SKM-1 (cell line): ENCODE results near the gene INKA2.

ENCODE experiments used
- DNase-seq: peaks from one replicate; lab custom pipeline; 2025; ENCODE audit not compliant: unreplicated experiment; lab: John Stamatoyannopoulos, UW

The INKA2 gene

DNA sequence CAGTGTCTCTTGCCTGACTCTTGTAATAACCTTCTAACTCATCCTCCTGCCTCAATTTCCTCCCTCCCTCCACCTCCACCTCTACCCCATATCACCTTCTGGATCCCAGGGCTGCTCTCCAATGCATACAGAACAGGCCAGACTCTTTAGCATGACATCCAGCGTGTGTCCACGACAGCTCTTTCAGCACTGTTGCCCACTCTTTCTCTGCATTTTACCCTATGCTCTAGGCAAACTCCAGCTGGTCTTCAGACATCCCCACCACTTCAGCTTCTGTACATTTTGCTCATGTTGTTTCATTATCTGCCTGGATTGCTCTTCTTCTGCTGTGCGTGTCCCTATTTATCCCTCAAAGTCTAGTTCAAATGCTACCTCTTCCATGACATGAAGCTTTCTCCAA, 4.8 kb downstream of the INKA2 start:
- DNase-seq, result no peak

DNA sequence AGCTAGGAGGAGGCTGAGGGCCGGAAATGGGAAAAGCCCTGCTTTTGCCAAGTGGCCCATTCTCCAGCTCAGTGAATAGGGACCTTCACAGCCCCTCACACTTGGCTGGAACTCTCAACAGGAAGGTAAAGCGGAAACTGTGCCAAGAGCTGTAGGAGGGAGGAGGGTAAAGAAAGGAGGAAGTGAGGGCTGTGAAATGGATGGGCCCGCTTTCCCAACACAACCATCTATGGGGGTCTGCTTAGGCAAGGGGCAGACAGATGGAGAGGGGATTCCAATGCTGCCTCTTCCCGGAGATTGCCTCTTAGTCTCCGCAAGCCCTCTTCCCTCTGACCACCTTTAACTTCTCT, 5.2 kb downstream of the INKA2 start:
- DNase-seq, result peak; percentile 82

DNA sequence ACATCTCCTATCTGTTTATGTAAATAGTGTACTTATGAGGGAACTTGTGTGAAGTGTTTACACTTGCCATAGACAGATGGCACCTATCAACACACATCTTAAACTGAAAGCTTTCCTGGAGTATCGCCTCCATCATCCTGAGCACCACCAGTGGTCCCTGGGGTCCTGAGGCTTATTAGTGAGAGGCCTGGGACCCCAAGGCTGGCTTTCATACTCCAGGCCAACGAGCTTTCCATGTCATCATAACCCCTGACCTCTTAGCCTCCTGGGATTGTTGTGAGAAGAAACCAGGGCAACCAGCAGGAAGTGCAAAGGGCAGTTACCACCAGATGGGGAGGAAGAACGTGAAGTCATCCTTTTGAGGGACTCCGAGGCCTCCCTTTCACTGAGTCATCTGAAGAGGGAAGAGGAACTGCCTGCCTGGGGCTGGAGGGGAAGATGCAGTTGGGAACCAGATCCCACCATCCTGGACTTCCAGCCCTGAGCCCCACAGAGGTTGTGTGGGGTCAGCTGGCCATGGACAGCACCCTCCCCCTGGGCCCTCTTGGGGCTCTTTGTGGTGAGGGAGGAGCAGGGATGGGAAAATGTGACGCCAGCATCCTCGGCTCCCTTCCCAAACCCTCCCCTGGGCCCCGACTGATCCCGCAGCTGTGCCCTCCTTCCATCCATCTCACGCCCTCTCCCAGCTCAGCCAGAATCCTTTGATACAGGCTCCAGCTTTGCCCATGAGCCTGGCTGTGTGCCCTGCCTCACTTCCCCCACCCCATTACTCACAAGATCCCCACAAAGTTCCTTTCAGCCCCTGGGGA, 5.8 kb downstream of the INKA2 start:
- DNase-seq, result peak; percentile 95

DNA sequence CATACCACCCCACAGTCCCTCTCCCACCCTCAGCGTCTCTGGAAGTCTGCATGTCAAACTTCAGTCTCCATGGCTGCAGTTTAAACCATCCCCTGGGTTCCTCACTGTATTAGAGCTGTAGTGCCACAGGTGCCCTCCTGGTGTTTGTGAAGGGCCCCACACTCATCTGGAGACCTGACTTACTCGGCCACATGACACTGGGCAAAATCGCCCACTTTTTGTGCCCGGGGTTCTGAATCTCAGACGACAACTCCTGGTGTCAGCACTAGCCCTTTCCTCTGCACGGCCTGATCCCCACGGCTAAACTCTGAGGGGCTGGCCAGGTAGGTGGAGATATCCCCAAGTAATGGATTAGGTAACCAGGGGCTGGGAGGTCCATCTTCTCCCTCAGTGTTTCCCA, 6.5 kb downstream of the INKA2 start:
- DNase-seq, result no peak

DNA sequence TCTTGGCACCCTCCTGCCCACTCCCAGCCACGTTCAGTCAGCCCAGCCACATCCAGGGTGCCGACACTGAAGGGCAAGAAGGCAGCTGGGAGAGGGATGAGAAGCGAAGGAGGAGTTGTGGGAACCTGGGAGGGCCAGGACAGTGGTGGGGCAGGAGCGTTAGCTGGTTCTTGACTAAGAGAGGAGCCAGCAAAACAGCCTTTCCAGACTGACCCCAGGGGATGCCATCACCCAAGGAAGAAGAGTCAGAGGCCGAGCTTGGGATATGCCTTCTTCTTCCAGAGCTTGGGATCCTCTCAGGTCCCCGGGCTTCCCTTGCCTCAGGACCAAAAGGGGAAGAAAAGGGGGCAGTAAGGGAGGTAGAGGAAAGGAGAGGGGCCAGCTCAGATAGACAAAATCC, 7.2 kb downstream of the INKA2 start:
- no peak for DNase-seq

DNA sequence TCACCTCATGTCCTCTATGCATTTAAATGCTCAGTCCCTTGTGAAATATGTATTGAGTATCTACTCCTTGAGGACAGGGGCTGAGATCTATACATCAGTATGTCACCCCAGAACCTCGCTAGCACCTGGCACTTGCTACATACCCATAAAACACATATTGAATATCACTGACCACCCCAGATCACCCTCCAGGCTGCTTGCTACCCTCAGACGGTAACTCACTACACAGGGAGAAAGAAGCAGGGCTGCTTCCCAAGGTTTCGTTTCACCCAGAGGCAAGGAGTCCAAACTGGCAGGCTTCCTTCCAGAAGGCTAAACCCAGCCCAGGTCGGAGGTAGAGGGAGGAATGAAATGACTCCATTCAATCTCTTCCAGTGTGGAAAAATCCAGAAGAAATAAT, 8.5 kb downstream of the INKA2 start:
- DNase-seq, result no peak

DNA sequence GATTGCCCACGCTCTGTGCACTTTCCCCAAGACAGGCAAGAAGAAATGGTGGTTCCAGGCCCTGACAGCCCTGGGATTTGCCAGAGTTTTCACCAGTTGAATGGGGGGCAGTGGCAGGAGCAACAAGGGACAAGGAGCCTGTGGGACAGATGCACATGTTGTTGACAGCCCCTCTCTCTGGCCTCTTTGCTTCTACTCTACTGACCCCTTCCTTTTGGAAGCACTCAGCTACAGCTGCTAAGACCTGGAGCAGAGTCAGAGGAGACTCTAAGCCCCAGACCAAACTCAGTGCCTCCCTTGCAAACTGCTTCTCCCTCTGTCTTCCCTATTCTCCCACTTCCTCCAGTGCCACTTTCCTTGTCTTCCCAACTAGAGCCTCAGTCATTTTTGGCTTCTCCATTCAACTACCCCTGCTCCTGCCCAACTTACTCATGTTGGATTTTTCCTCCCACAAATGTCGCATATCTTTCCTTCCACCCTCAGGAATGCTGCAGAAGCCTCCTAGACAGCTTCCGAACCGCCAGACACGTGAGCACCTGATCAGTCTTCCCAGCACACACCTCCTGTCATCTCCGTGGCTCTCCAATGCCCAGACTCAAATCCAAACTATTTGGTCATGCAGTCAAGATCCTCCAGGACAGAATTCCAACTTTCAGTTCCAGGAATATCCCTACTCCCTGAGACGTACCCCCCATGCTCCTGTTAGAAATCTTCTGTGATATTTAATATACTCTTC, 9.1 kb downstream of the INKA2 start:
- no peak for DNase-seq

DNA sequence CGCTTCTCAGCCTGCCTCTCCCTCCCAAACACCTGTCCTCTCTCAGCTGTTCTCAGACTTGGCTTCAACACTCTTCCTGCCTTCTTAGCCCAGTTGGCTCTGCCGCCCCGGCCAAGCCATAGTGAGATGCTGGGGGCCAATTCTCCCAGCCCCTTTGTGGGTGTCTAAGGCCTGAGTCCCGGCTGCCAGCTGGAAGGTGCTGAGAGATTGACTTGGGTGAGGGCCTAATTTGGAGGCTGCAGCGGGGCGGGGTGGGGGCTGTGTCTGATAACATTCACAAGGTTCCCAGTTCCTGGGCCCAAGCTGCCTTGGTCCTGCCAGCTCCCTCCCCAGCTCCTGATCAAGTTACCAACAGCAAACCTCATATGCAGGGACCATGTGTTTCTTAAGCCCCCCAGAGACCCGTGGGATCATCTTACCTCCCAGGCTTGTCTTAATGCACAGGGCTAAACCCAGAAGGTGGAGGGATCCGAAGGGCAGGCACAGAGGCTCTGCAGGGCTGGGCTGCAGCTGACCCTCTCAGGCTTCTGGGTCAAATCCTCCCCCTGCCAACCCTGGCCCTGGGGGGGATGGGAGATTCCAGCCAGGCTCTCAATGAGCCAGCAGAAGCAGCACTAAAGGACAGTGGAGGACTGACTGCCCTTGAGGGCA, 9.8 kb downstream of the INKA2 start:
- no peak for DNase-seq

DNA sequence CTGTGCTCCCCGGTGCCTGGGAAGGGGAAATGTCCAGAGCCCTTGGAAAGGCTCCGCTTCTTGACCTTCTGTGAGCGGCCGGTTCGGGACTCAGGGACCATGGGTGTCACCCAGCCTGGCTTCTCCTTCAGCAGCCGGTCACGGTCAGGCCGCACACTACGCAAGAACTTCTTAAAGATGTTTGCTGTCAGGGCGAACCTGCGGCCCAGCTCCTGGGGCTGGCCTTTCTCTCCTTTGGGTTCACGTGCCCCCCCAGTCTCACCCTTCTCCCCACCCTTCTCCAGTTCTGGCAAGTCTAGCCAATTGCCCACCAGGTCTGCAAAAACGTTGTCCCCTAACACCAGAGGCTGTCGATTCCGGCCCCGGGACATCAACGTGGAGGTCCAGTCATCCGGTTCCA, 12.1 kb downstream of the INKA2 start:
- no peak for DNase-seq

DNA sequence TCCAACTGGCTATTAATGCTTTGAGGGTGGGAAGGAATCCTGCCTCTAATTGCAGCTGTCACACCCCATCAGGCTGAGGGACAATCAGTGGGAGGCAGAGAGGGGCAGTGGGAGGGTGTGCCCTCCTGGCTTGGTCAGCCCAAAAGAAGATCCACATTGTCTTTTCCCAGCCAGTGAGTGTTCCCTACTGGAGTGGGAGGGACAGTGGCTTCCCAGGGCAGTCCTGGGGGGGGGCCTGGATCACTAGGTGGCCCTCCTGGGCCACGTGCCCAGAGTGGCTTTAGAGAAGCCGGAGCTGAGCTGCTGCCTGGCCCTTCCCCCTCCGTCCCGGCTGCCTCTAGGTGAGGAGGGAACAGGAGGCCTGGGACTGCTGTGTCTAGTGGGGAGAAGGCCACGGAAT, 14.0 kb downstream of the INKA2 start:
- no peak for DNase-seq

DNA sequence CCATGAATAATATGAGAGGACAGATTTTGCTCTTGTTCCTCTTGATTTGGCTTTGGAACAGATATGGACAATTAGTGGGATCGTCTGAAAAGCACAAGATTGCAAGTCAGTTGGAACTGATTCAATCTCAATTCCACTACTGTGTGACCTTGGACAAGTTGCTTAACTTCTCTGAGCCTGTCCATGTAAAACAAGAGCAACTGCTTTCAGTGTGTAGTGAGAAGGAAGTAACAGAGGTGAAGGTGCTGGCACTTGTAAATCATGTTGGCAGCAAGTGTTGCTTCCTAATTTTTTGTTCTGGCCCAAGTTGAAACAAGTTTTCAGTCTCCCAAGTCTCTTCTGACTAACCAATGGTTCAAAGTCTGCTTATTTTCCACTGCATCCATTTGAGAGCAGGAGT, 15.3 kb downstream of the INKA2 start:
- DNase-seq, result no peak

DNA sequence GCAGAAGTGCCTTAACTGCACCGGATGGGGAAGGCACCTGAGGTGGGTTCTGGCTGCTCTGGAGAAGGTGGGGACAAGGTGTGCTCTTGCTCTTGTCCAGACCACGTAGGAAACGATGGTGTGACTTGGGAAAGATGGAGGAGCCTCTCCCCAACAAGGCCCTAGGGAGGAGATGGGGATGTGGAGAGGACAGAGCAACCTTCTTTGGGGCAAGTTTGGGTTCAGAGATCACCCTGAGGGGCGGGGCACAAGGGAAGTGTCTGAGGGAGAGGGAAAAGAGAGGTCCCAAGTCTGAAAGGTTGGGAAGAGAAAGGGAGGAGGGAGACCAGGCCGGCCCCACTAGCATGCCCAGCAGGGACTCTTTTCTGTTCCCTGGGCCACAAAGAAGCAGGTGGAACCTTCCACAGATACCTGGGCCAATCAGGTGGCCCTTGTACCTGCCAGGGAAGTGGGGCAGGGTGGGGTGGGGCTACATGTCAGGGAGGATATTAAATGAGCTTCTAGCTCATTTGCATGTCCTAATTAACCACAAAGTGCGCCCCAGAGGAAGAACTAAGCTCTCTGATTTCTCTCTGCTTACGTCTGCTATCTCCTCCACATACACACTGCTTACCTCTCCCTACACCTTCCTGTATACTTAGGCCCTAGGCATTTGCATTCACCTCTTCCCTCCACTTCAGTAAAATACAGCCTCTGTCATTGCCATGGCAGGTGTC, 15.9 kb downstream of the INKA2 start:
- DNase-seq, result no peak

DNA sequence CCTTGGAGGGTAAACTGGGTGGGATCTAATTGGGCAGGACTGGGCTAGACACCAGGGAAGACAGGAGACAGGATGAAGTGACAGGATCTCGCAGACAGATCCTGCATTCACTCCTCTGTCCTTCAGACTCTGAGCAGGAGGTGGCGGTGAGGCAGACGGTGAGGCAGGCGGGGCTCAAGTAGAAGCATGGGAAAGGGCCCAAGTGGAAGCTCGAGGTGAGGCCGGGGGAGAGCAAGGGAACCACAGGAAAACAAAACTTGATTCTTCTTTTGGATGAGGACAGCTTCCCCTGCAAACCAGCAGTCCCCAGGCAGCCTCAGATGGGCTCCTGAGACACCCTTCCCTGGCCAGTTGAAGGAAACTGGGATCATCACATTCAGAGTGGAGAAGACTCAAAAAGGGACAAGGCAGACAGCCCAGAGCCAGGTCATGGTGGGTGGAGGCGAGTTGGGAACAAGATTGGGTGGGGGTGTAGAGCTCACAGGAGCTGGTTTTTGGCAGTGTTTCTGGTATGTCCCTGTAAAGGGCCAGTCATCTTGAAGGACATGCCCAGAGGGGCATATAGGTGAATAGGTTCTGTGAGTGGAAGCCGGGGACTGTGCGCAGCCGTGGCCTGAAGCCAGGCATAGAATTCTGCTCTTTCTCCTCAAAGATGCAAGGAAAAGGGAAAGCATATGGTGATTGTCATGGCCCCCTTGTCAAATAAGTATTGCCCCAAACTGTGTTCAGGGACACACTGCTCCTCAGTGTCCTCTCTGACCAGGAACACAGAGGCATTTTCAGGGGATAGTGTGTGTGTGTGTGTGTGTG, 18.0 kb downstream of the INKA2 start:
- DNase-seq, result no peak

DNA sequence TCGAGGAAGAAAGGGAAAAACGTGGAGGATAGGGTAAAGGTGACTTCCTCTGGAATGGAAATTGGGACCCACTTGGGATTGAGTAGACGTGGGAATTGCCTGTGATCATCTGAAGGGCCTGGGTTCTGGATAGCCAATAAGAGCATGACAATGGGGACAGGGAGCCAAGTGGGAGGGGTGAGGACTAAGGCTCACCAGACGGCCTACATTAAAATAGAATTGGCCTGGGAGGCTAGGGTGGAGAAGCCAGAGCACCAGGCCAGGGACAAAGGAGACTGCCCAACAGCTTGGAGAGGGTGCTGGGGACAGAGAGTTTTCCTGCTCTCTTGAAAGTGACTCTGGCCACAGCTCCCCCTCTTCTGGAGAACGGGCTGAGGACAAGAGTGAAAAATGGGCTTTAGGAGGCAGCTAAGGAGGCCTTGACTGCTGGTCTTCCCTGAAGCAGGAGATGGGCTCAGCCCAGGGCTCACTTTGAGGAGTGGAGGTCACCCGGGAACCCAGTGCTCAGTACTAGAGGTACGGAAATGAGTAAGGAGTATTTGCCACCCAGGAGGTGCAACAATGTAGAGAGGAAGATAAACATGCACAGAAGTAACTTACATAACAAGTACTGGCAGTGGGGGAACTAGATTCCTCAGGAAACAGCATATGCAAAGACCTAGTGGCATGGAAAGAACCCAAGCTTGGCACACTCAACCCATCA, 18.8 kb downstream of the INKA2 start:
- no peak for DNase-seq

DNA sequence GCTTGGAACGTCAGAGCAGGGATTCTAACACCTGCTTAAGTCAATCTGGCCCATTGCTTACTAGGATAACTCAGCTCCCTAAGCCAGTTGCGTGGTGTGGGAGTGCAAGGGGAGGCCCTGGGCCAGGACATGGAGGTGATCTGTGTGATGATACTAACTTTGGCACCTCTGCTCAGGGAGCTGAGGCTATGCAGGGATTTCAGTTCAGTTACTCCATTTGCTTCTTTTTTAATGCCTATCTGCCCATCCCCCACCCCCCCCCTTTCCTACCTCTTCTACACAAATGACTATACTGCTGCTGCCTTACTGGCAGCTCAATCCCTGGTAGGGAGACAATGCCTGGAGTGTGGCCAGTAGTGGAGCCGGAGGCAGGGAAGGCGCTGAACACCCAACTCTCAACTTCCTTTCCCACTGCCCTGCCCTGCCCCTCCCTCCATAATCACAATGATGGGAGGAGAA, 19.5 kb downstream of the INKA2 start:
- no peak for DNase-seq

DNA sequence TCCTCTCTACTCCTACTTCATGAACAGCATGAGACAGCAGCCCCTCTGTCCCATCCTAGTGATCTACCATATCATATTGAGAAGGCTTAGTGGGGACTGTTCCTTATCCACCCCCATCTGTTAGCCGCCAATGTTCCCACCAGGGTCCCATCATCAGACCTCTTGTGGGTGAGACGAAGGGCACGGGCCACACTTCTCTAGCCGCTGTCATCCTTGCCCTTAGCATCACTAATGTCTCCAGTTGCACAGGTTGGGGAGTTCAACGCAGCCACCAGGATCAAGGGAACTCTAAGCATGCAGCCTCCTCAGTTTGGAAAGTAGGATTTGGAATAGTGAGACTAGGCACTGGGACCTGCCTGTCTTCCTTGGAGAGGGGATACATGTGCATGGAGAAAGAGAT, 20.1 kb downstream of the INKA2 start:
- DNase-seq, result no peak

DNA sequence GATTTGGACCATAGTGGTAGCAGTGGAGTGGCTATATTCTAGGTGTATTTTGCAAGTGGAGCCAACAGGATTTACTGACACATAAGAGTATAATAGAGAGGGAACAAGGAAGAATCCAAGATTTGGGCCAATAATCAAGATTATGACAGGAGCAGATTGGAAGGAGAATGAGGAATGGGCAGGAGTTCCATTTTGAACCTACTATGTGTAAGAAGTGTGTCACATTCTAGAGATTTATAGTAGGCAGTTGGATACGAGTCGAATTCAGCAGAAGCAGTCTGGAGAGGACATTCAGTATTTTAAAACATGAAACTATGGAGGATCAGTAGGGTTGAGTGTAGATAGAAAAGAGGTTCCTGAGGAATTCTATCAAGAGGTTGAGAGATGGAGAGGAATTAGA, 21.7 kb downstream of the INKA2 start:
- DNase-seq, result no peak

DNA sequence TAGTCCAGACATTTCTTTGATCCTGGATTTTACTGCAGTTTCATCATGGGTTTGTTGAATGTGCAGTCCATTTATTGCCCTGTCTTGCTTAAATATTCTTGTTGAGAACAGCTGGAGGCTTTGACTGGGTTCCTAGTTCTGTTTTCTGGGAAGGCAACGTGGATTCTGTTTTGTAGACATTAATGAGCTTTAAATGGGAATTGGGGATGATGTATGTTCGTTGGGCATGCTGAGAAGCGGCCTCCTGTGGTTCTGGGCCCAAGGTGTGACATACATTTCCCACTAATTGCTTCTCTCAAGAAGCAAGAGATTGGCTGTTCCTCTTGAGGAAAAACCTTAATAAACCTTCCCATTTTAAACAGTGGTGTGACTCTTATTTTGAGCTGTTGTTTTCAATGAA, 22.9 kb downstream of the INKA2 start:
- DNase-seq, result no peak

DNA sequence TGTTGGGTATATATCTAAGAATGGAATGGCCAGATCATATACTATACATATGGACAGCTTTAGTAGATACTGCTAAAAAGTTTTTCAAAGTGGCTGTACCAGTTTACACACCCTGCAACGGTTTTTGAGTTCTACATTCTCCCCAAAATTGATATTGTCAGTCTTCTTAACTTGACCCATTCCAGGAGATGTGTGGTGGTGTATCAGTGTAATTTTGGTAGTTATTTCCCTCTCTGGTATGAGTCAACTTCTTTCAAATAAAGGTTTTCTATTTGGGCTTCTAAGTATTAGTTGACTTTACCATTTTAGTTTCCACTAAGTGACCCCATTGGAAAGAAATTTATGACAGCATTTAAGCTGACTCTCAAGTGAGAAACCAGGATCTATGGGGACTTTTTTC, 29.2 kb downstream of the INKA2 start:
- DNase-seq, result no peak

DNA sequence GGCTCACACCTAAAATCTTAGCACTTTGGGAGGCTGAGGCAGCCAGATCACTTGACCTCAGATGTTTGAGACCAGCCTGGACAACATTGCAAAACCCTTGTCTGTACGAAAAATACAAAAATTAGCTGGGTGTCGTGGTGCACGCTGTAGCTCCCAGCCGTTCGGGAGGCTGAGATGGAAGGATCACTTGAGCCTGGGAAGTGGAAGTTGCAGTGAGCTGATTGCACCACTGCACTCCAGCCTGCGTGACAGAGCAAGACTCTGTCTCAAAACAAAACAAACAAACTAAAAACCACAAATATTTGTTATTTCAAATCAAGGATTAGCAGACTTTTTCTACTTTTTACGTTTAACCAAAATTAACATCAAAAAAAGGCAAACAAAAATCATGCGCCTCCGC, 31.3 kb downstream of the INKA2 start:
- no peak for DNase-seq
